Peyer's patch (tissue), 4 donors: Measurements from ENCODE around the gene SORCS1. TPM values are rescaled to one million over a fixed set of nuclear protein-coding genes. Genes with fewer than 3 reads are reported as not detected.

Experiments
- DNase-seq, 3 donors: peaks; one replicate each; pipeline ENCODE4 v3.0.0-alpha.2; 2017 to 2019
- H3K27ac ChIP-seq, 4 donors: fragments of 200-600 bp; sonication (generic); one replicate each; pipeline ENCODE4 v1.5.1; 2016 to 2019
- H3K27me3 ChIP-seq, 2 donors: fragments of 200-600 bp; sonication (generic); one replicate each; pipeline ENCODE4 v1.5.1; 2019
- H3K36me3 ChIP-seq, 3 donors: fragments of 200-600 bp; sonication (generic); one replicate each; pipeline ENCODE4 v1.5.1; 2016 to 2019
- H3K4me1 ChIP-seq, 4 donors: fragments of 200-600 bp; sonication (generic); one replicate each; pipeline ENCODE4 v1.5.1; 2016 to 2019
- H3K4me3 ChIP-seq, 4 donors: fragments of 200-600 bp; sonication (generic); 1 replicate in 3 of 4; 2 replicates in 1 of 4; pipeline ENCODE4 v1.5.1; 2016 to 2019; ENCODE audit warnings: mild to moderate bottlenecking in 1 of 4
- H3K9me3 ChIP-seq, 4 donors: fragments of 200-600 bp; sonication (generic); one replicate each; pipeline ENCODE4 v1.5.1; 2016 to 2019; ENCODE audit warnings: mild to moderate bottlenecking in 1 of 4
- POLR2A ChIP-seq, 2 donors: fragments of 450-650 bp; IDR thresholded peaks; one replicate each; pipeline ENCODE4 v1.5.1; 2017; ENCODE audit warnings: antibody characterized with exemption in 2 of 2, mild to moderate bottlenecking in 2 of 2, moderate library complexity in 2 of 2
- total RNA-seq, 4 donors: library from RNA; depleted of rRNA; stranded (reverse); fragments of >200 nt; gene quantifications; one replicate each; pipeline ENCODE4 v1.1.0, GENCODE V29; 2016
- TF ChIP-seq, protein P1 (sequence below), 6 experiments: fragments of 450-650 bp in 4 of 6; fragments of 200-600 bp in 2 of 6; sonication (generic) in 1 of 6; IDR thresholded peaks; one replicate each; pipeline ENCODE4 v1.5.1; 2017 to 2019; ENCODE audit warnings: antibody characterized with exemption in 6 of 6, mild to moderate bottlenecking in 3 of 6, moderate library complexity in 1 of 6

Gene SORCS1
- total RNA-seq = 1 to 10 TPM in 3 of 4 donors, under 1 TPM in 1; 0.53 to 5.9 (median 2.4) TPM

DNA sequence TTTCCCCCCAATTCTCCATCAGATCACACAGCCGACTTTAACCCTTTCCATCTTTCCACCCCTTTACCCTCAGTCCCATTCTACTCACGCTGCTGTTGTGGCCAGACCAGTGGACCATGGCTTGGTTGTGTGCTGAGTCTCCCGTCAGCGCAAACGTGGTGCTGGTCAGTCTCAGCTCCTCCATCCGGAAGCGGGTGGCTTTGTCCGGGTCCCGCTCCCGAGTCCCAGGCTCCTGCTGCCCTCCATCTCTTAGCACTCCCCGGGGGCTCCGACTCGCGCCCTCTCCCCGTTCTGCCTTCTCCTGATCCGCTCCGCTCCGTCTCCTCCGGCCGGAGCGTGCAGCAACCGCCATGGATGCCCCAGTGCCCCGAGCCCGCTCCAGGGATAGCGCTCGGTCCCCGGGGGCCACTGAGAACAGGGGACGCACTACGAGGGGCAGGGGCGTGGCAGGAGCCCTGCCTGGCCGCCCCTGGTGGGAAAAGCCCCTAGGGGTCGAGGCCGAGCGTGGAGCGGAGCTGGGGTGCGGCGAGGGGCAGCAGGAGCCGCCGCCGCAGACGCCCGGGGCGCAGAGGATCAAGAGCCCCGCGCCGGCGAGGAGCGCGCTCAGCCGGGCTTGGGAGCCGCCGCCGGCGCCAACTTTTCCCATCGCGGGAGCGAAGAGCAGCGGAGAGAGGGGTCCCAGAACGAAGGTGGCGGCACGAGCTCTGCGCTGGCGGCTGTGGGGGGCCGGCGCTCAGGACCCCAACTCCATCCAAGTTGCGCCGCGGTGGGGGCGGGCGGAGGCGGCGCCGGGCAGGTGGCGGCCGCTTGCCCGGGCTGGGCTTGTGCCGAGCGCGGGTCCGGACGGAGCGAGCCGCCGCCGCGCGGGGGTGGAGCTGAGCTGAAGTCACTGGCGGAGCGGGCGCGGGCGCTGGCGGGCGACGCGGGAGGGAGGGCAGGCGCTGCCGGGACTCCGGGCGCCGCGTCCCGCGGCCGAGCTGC lies at the start of gene SORCS1:
Gene SORCS1, minus strand, starts transcription at position 826 of the 981 bp plus-strand sequence.
- Histone ChIP-seq H3K4me3 (peak within 1 kb of the TSS; percentile 12 to 49 (median 38)), H3K4me1 (no peaks in the 10 kb centered on the region), H3K27ac (peak within 1 kb of the TSS in 3 of 4 donors; percentile 19 to 31 (median 25)), H3K36me3 (no peaks in the 10 kb centered on the region), H3K27me3 (no peaks in the 10 kb centered on the region), H3K9me3 (no peaks in the 10 kb centered on the region)
- no peak for TF ChIP-seq POLR2A (IDR thresholded peaks at IDR 0.05)
- TF ChIP-seq, protein P1, sequence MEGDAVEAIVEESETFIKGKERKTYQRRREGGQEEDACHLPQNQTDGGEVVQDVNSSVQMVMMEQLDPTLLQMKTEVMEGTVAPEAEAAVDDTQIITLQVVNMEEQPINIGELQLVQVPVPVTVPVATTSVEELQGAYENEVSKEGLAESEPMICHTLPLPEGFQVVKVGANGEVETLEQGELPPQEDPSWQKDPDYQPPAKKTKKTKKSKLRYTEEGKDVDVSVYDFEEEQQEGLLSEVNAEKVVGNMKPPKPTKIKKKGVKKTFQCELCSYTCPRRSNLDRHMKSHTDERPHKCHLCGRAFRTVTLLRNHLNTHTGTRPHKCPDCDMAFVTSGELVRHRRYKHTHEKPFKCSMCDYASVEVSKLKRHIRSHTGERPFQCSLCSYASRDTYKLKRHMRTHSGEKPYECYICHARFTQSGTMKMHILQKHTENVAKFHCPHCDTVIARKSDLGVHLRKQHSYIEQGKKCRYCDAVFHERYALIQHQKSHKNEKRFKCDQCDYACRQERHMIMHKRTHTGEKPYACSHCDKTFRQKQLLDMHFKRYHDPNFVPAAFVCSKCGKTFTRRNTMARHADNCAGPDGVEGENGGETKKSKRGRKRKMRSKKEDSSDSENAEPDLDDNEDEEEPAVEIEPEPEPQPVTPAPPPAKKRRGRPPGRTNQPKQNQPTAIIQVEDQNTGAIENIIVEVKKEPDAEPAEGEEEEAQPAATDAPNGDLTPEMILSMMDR (IDR thresholded peaks at IDR 0.05) = no peak
- DNase-seq = peak in 2 of 3 donors; percentile 46 to 52

DNA sequence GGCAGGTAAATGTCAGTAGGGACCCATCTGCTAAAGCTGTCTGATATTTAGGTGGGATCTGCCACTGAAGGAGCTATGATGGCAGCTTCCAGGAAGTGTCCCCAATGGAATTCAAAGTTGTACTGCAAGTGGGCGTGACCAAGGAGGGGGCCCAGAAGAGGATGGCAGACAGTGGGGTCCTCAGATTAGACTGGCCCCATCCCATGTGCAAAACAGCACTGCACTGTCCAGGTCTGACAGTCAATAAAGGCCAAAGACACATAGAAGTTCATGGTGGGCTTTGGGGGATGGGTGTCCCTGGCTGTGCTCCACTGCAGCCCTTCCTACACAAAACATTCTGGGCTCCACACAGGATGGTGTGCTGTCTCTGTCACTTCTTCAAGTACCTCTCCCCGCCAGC lies 49.8 kb upstream of the SORCS1 start:
- H3K4me3 ChIP-seq = no peak overlapping the region
- H3K9me3 ChIP-seq = no peaks in the 10 kb centered on the region
- H3K27ac ChIP-seq = no peak overlapping the region
- H3K27me3 ChIP-seq = no peaks in the 10 kb centered on the region
- TF ChIP-seq POLR2A (IDR thresholded peaks at IDR 0.05) = no peak
- TF ChIP-seq, protein P1 (IDR thresholded peaks at IDR 0.05) = no peak
- no peak for DNase-seq
- H3K36me3 ChIP-seq = no peaks in the 10 kb centered on the region
- no peaks in the 10 kb centered on the region for H3K4me1 ChIP-seq

DNA sequence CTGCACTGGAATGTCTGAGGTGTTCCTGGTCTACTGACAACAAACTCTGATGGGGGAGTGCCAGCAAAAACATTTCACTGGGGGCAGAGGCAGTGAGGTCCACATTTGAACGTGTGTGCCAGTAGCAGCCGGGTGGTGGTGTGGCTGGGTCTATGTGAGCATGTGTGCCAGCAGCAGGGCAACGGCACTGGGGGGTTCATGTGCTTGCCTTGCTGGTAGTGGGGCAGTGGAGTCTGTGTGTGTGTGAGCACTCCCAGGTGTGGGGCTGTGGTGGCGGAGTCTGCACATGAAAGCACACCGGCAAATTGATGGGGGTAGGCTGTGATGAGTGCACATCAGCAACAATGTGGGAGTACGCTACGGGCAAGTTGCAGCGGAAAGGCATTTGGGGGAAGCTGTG lies 49.4 kb upstream of the SORCS1 start:
- no peaks in the 10 kb centered on the region for H3K27me3 ChIP-seq
- DNase-seq = no peak
- no peaks in the 10 kb centered on the region for H3K4me1 ChIP-seq
- TF ChIP-seq, protein P1 (IDR thresholded peaks at IDR 0.05) = no peak
- no peak for TF ChIP-seq POLR2A (IDR thresholded peaks at IDR 0.05)
- H3K4me3 ChIP-seq = no peak overlapping the region
- no peaks in the 10 kb centered on the region for H3K9me3 ChIP-seq
- no peaks in the 10 kb centered on the region for H3K36me3 ChIP-seq
- no peak overlapping the region for H3K27ac ChIP-seq

DNA sequence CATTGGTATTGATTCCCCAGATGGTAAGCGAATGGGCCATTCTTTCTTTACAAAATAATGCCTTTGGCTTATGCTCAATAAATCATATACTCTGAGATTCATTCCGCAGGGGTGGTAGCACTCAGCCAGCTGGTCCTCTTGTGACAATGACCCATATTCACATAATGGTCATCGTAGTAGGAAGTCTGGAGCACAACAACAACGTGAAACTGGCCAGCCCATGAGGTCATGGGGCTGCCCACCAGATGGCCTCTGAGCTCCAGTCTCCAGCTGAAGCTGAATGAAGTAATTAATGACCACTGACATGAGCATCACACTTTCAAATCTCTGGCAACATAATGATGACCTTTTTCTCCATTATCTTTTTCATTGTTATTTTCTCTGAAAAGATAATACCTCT lies 42.3 kb upstream of the SORCS1 start:
- no peak overlapping the region for H3K4me3 ChIP-seq
- DNase-seq = no peak

DNA sequence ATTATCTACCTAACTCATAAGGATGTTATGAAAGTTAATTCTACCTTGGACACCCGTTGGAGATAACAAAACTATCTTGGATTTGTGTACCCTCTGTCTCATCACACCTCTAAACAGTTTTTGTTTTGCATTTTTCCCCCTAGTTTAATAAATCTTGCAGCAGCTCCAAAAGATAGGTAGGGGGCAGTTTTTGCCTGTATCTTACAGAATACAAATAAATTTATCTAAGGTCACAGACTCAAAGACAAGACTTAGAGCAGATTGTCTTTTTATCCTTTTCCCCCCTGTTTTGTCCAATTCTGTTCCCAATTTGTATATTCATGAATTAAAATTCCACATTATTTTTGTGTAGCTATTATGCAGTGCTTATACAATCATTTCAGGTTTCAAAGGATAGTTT lies 5.0 kb upstream of the SORCS1 start:
- no peak overlapping the region for H3K27ac ChIP-seq
- H3K9me3 ChIP-seq = no peaks in the 10 kb centered on the region
- TF ChIP-seq, protein P1 (IDR thresholded peaks at IDR 0.05) = no peak
- no peak for TF ChIP-seq POLR2A (IDR thresholded peaks at IDR 0.05)
- H3K4me3 ChIP-seq = no peak overlapping the region
- DNase-seq = no peak
- no peaks in the 10 kb centered on the region for H3K36me3 ChIP-seq
- no peaks in the 10 kb centered on the region for H3K4me1 ChIP-seq
- H3K27me3 ChIP-seq = no peaks in the 10 kb centered on the region

More for the DNA sequence above, 42.3 kb upstream of the SORCS1 start:
- Histone ChIP-seq H3K4me1 (no peaks in the 10 kb centered on the region), H3K36me3 (no peaks in the 10 kb centered on the region), H3K9me3 (no peaks in the 10 kb centered on the region), H3K27me3 (no peaks in the 10 kb centered on the region), H3K27ac (no peak overlapping the region)
- TF ChIP-seq, protein P1 (IDR thresholded peaks at IDR 0.05) = no peak
- TF ChIP-seq POLR2A (IDR thresholded peaks at IDR 0.05) = no peak
